WERI-Rb-1 (cell line): ENCODE measurements around the gene NPRL2.

Source experiments
- DNase-seq: peaks from one replicate; pipeline ENCODE4 v3.0.0-alpha.2; 2020
- H3K27ac ChIP-seq: fragments of 250-450 bp; sonication (Bioruptor Pico); 2 replicates; pipeline ENCODE4 v1.5.1; 2020; ENCODE audit warnings: mild to moderate bottlenecking, moderate library complexity
- H3K27me3 ChIP-seq: fragments of 250-450 bp; sonication (Bioruptor Pico); 2 replicates; pipeline ENCODE4 v1.5.1; 2021; ENCODE audit warnings: mild to moderate bottlenecking, low read depth, moderate library complexity; ENCODE audit not compliant: insufficient read depth, severe bottlenecking
- H3K36me3 ChIP-seq: fragments of 250-450 bp; sonication (Bioruptor Pico); 2 replicates; pipeline ENCODE4 v1.5.1; 2020; ENCODE audit warnings: mild to moderate bottlenecking, moderate library complexity
- H3K4me3 ChIP-seq: 2 replicates; pipeline ENCODE4 v1.5.1; 2011; ENCODE audit warnings: low read depth, mild to moderate bottlenecking, control low read depth, low read length
- H3K9me3 ChIP-seq: fragments of 250-450 bp; sonication (Bioruptor Pico); 2 replicates; pipeline ENCODE4 v1.5.1; 2021; ENCODE audit warnings: mild to moderate bottlenecking, moderate library complexity; ENCODE audit not compliant: severe bottlenecking
- CTCF ChIP-seq: IDR thresholded peaks from 2 replicates; pipeline ENCODE4 v1.5.1; 2011; ENCODE audit warnings: low read depth, mild to moderate bottlenecking, control low read depth, inconsistent platforms, low read length

The NPRL2 gene

DNA sequence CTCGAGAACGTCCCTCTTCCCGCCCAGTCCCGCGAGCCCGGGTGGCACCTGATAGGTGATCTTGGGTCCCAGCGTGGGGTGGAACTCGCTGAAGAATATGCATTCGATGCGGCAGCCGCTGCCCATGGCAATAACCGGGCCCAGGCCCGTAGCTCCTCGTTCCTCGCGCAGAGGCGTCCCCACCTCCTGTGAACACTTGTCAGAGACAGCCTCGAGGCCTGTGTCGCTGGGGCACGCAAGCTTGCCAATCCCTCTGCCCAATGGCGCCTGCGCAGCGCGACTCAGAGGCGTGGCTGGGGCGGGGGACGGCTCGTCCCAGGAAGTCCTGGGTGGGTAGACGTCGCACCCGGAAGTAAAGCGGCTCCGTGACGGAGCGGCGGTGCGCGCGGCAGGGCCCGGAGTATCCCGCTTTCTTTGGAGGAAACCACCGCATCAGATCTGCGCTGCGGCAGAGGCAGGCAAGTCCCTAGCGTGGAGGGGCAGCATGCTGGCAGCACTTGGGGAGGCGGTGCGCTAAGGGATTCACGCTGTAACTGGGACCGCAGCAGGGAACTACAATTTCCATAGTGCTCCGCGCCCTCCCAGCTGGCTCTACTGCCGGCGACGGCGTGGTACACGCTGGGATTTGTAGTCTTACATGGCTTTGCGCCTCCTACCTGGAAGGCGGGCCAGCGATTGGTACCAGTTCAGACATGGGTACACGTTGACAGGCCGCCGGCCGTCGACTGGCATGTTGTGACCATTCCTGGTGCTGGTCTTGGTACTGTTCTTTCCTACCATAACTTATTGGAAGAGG, at the start of gene NPRL2, which contains the start of gene CYB561D2:
Gene NPRL2, minus strand, starts transcription at position 249 of the 796 bp plus-strand sequence. Its CDS starts 123 bp downstream, at position 126.
Gene CYB561D2, plus strand, starts transcription at position 336 of the 796 bp plus-strand sequence. CDS start 572 bp downstream, outside the sequence.
- H3K27me3 ChIP-seq: no peaks in the 10 kb centered on the region
- H3K27ac ChIP-seq: peak within 1 kb of the TSS; percentile 83
- H3K4me3 ChIP-seq: peak within 1 kb of the TSS; percentile 87
- TF ChIP-seq CTCF: no peak
- peaks cover 55% of the 10 kb centered on the region for H3K36me3 ChIP-seq
- no peaks in the 10 kb centered on the region for H3K9me3 ChIP-seq
- peak; percentile 98 for DNase-seq

- no peaks in the 10 kb centered on the region for H3K36me3 ChIP-seq
- H3K9me3 ChIP-seq: no peaks in the 10 kb centered on the region
- TF ChIP-seq CTCF: no peak
- H3K27ac ChIP-seq: no peak overlapping the region
- H3K27me3 ChIP-seq: no peaks in the 10 kb centered on the region
- DNase-seq: no peak
- no peak overlapping the region for H3K4me3 ChIP-seq
These were observed 45.9 kb upstream of the NPRL2 start for GRCh38 chr3:50396502-50396901.

GRCh38 chr3:50395070-50395860, 44.7 kb upstream of the NPRL2 start:
- Histone ChIP-seq H3K27me3 (no peaks in the 10 kb centered on the region), H3K4me3 (no peak overlapping the region), H3K36me3 (no peaks in the 10 kb centered on the region), H3K9me3 (no peaks in the 10 kb centered on the region), H3K27ac (no peak overlapping the region)
- DNase-seq: no peak
- TF ChIP-seq CTCF: no peak

GRCh38 chr3:50393061-50393460, 42.5 kb upstream of the NPRL2 start:
- Histone ChIP-seq H3K27ac (no peak overlapping the region), H3K27me3 (no peaks in the 10 kb centered on the region), H3K9me3 (no peaks in the 10 kb centered on the region), H3K36me3 (no peaks in the 10 kb centered on the region), H3K4me3 (no peak overlapping the region)
- DNase-seq: no peak
- TF ChIP-seq CTCF: no peak

DNA sequence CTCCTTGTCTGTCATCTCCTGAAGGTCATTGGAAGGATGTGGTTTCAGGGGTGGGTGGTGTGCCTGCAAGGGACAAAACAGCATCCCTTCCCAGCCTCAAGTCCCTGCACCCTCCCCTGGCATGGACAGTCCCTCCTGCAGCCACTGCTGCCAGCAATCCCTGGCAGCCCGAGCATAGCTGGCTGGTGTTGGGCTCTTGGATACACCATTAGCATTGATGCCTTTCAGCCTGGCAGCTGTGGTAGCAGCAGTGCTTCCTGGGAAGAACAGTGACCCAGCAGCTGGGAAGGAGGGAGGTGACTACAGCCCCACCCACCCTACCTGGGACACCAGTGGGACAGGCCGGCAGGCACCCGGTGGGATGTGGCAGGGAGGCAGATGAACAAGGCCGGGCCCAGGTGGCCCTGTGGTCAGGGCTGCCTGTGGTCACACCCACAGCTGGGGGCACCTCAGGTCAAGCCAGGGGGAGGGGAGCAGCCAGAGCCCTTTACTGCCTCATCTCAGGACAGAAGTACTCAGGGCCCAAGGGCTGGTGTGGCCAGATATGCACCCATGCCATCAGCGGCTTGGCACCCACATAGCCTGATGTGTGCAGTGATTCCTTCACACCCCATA, 41.6 kb upstream of the NPRL2 start:
- H3K27ac ChIP-seq: no peak overlapping the region
- no peak for DNase-seq
- TF ChIP-seq CTCF: no peak
- H3K27me3 ChIP-seq: no peaks in the 10 kb centered on the region
- no peaks in the 10 kb centered on the region for H3K9me3 ChIP-seq
- no peaks in the 10 kb centered on the region for H3K36me3 ChIP-seq
- H3K4me3 ChIP-seq: no peak overlapping the region
